NK-92 treated with Interleukin-12 subunit alpha and Interleukin-12 subunit beta, amount 100 ng/mL, for 24 hours (cell line): ENCODE measurements around the gene GPR89B.
"Not testable (repeated sequence)": the region's sequence is repeated elsewhere in the genome, so short reads cannot be mapped to it uniquely, and the experiment has no call there.

Experiments used
- DNase-seq: peaks from one replicate; lab custom pipeline; 2025; lab: John Stamatoyannopoulos, UW

Gene GPR89B

GRCh38 chr1:148032690-148033089 is 104.5 kb downstream of the GPR89B start:
- DNase-seq: not testable (repeated sequence)

- not testable (repeated sequence) for DNase-seq
These were observed 104.9 kb downstream of the GPR89B start for GRCh38 chr1:148033147-148033546.

GRCh38 chr1:148037850-148038461 is 109.7 kb downstream of the GPR89B start:
- not testable (repeated sequence) for DNase-seq

GRCh38 chr1:148038462-148039333 is 110.5 kb downstream of the GPR89B start:
- peak; percentile 13 for DNase-seq
